ENCODE measurements around the gene SLC30A1. TPM values are rescaled to one million over a fixed set of nuclear protein-coding genes. Genes with fewer than 3 reads are reported as not detected.

The SLC30A1 gene
- polyA plus RNA-seq, 1 of the 3 experiments (the other 2 are of a cell fraction): 6.9 TPM

DNA sequence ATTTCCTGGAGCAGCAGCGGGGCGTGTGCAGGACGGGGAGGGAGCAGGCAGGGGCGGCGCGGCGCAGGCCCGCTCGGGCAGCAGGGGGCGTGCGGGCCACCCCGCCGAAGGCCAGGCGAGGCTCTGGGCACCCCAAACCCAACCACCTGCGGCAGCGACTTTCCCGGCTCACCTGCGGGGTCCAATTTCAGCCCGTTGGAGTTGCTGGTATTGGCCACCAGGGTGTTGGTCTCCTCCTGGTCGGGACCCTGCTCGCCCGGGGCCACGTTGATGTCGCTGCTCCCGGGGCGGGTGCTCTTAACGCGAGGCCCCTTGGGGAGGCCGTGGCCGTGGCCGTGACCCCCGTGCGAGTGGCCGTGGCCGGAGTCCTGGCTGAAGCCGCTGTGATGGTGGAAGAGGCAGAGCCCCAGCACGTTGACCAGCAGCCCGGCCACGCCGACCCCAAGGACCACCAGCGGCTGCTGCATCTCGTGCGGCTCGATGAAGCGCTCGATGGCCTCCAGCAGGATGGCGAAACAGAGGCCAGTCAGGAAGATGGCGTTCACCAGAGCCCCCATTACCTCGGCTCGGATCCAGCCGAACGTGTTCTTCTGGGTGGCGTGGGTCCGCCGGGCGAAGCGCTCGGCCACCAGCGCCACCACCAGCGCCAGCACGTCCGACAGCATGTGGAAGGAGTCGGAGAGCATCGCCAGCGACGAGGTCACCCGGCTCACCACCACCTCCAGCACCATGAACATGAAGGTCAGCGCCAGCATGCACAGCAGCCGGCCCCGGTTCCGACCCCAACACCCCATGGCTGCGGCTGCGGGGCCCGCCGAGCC lies 932 bp downstream of the SLC30A1 start:
- H3K4me3 ChIP-seq (ENCODE audit: low read depth in 2 of 2, low read length in 1 of 2): peak overlapping the region; percentile 89 to 98
- DNase-seq: peak; percentile 86
- peaks cover 52% of the 10 kb centered on the region for H4K20me1 ChIP-seq (ENCODE audit: insufficient read depth)
- TF ChIP-seq, protein P1, sequence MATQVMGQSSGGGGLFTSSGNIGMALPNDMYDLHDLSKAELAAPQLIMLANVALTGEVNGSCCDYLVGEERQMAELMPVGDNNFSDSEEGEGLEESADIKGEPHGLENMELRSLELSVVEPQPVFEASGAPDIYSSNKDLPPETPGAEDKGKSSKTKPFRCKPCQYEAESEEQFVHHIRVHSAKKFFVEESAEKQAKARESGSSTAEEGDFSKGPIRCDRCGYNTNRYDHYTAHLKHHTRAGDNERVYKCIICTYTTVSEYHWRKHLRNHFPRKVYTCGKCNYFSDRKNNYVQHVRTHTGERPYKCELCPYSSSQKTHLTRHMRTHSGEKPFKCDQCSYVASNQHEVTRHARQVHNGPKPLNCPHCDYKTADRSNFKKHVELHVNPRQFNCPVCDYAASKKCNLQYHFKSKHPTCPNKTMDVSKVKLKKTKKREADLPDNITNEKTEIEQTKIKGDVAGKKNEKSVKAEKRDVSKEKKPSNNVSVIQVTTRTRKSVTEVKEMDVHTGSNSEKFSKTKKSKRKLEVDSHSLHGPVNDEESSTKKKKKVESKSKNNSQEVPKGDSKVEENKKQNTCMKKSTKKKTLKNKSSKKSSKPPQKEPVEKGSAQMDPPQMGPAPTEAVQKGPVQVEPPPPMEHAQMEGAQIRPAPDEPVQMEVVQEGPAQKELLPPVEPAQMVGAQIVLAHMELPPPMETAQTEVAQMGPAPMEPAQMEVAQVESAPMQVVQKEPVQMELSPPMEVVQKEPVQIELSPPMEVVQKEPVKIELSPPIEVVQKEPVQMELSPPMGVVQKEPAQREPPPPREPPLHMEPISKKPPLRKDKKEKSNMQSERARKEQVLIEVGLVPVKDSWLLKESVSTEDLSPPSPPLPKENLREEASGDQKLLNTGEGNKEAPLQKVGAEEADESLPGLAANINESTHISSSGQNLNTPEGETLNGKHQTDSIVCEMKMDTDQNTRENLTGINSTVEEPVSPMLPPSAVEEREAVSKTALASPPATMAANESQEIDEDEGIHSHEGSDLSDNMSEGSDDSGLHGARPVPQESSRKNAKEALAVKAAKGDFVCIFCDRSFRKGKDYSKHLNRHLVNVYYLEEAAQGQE (IDR thresholded peaks at IDR 0.05; ENCODE audit: low read depth, low read length): 0 out of 2 replicates have a peak, but pooled peaks have one; percentile 28
- TF ChIP-seq, protein P2, sequence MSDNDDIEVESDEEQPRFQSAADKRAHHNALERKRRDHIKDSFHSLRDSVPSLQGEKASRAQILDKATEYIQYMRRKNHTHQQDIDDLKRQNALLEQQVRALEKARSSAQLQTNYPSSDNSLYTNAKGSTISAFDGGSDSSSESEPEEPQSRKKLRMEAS (IDR thresholded peaks at IDR 0.05; ENCODE audit: low read depth): peak; percentile 78
- TF ChIP-seq ELF1 (IDR thresholded peaks at IDR 0.05) (no peak), NRF1 (IDR thresholded peaks at IDR 0.05; ENCODE audit: low read depth, low read length) (0 out of 2 replicates have a peak, but pooled peaks have one; percentile 24), MXI1 (IDR thresholded peaks at IDR 0.05; ENCODE audit: low read depth, low read length) (peak; percentile 44; the same call in 1 of the 2 replicates), NFIC (IDR thresholded peaks at IDR 0.05; ENCODE audit: borderline replicate concordance) (no peak), SMC3 (IDR thresholded peaks at IDR 0.05; ENCODE audit: low read depth, low read length) (peak; percentile 74), SIN3A (IDR thresholded peaks at IDR 0.05; ENCODE audit: borderline replicate concordance, low read depth, low read length) (peak; percentile 80; the same call in 1 of the 2 replicates), EZH2phosphoT487 (IDR thresholded peaks at IDR 0.05; ENCODE audit: borderline replicate concordance, low read depth) (no peak), YY1 (IDR thresholded peaks at IDR 0.05; ENCODE audit: low read depth) (0 out of 2 replicates have a peak, but pooled peaks have one; percentile 30), RAD21 (IDR thresholded peaks at IDR 0.05; ENCODE audit: low read length) (peak; percentile 60)
- TF ChIP-seq, protein P3, sequence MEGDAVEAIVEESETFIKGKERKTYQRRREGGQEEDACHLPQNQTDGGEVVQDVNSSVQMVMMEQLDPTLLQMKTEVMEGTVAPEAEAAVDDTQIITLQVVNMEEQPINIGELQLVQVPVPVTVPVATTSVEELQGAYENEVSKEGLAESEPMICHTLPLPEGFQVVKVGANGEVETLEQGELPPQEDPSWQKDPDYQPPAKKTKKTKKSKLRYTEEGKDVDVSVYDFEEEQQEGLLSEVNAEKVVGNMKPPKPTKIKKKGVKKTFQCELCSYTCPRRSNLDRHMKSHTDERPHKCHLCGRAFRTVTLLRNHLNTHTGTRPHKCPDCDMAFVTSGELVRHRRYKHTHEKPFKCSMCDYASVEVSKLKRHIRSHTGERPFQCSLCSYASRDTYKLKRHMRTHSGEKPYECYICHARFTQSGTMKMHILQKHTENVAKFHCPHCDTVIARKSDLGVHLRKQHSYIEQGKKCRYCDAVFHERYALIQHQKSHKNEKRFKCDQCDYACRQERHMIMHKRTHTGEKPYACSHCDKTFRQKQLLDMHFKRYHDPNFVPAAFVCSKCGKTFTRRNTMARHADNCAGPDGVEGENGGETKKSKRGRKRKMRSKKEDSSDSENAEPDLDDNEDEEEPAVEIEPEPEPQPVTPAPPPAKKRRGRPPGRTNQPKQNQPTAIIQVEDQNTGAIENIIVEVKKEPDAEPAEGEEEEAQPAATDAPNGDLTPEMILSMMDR (IDR thresholded peaks at IDR 0.05): peak; percentile 86
- no peaks in the 10 kb centered on the region for H3K9me2 ChIP-seq
- H3K4me1 ChIP-seq (ENCODE audit: control insufficient read depth in 1 of 2, insufficient read depth in 2 of 2, low read depth in 1 of 2, low read length in 1 of 2): peaks cover 25 to 29% of the 10 kb centered on the region in 2 experiments; a peak in 3 of 4 replicates
- no peaks in the 10 kb centered on the region for H3K27me3 ChIP-seq (ENCODE audit: insufficient read depth)
- H2AFZ ChIP-seq (ENCODE audit: low read depth): no peak overlapping the region
- CTCF ChIA-PET: interaction anchor here (1.0 to 3.1 kb wide), 14 partner anchors 9 to 83 kb away, joined by 3 to 31 read pairs (median 5); no protein-coding TSS in a partner anchor
- H3K9me3 ChIP-seq: no peaks in the 10 kb centered on the region
- no peaks in the 10 kb centered on the region for H3F3A ChIP-seq (replicated peaks; ENCODE audit: insufficient read depth)
- peaks cover 27 to 31% of the 10 kb centered on the region in 2 experiments for H3K36me3 ChIP-seq (replicated peaks in 1 of 2; ENCODE audit: control insufficient read depth in 1 of 2, insufficient read depth in 2 of 2, low read length in 1 of 2)
- WGBS (ENCODE audit: low lambda C conversion rate): 0% methylated on average over 1 of the region's 75 CpGs
- H3K9ac ChIP-seq: peak overlapping the region; percentile 66
- H3K79me2 ChIP-seq (ENCODE audit: insufficient read depth): peaks cover 59% of the 10 kb centered on the region
- peak overlapping the region; percentile 89 for H3K4me2 ChIP-seq
- H3K27ac ChIP-seq (ENCODE audit: low read depth in 2 of 2, low read length in 1 of 2): peak overlapping the region; percentile 78 to 95; a peak in 3 of 4 replicates
- POLR2A ChIA-PET: interaction anchor here (1.1 kb wide), 2 partner anchors 65 to 86 kb away, joined by 3 to 5 read pairs; partner anchors contain the start of gene RD3

Measured in SK-N-SH (cell line).